HEK293 (cell line): ENCODE data around the gene TMEM218.

ENCODE experiments used
- CTCF ChIA-PET: fragments of 350-600 bp; formaldehyde crosslinking; extraction: SDS; loops from one replicate; lab custom pipeline; 2021; ENCODE audit warnings: antibody characterized with exemption; lab: Yijun Ruan, JAX
- POLR2A ChIA-PET: fragments of 300-600 bp; formaldehyde crosslinking; extraction: SDS; loops from one replicate; lab custom pipeline; 2020; ENCODE audit warnings: antibody characterized with exemption, inconsistent platforms; lab: Yijun Ruan, JAX
- H3K27ac ChIP-seq: fragments of 200-500 bp; sonication (Bioruptor generic); 2 replicates; pipeline ENCODE4 v1.5.1; 2014; ENCODE audit warnings: low read depth, low read length, control low read depth, inconsistent platforms; ENCODE audit errors: extremely low read depth
- H3K36me3 ChIP-seq, 2 experiments: fragments of 200-500 bp in 1 of 2; sonication (Bioruptor generic) in 1 of 2; 1 replicate in 1 of 2; 2 replicates in 1 of 2; pipeline ENCODE4 v1.5.1; 2014 to 2017; ENCODE audit warnings: inconsistent platforms in 2 of 2, low read length in 2 of 2; ENCODE audit not compliant: control insufficient read depth in 2 of 2, insufficient read depth in 1 of 2
- H3K4me1 ChIP-seq: fragments of 200-500 bp; sonication (Bioruptor generic); 2 replicates; pipeline ENCODE4 v1.5.1; 2014; ENCODE audit warnings: mild to moderate bottlenecking, low read length, inconsistent platforms; ENCODE audit not compliant: control insufficient read depth, insufficient read depth
- H3K4me3 ChIP-seq: 2 replicates; pipeline ENCODE4 v1.5.1; 2011; ENCODE audit warnings: low read depth, mild to moderate bottlenecking, control low read depth, low read length, moderate library complexity
- H3K9me3 ChIP-seq: fragments of 200-500 bp; sonication (Bioruptor generic); 2 replicates; pipeline ENCODE4 v1.5.1; 2014; ENCODE audit warnings: low read depth, low read length, inconsistent platforms; ENCODE audit not compliant: control insufficient read depth, insufficient read depth
- GLI4 ChIP-seq: fragments of 450-650 bp; formaldehyde crosslinking; IDR thresholded peaks from 2 replicates; pipeline ENCODE4 v1.5.1; 2016; ENCODE audit warnings: missing biosample characterization, missing genetic modification characterization
- KLF1 ChIP-seq: fragments of 450-650 bp; formaldehyde crosslinking; IDR thresholded peaks from 2 replicates; pipeline ENCODE4 v1.5.1; 2016; ENCODE audit warnings: missing biosample characterization, missing genetic modification characterization
- MYNN ChIP-seq: fragments of 450-650 bp; formaldehyde crosslinking; IDR thresholded peaks from 2 replicates; pipeline ENCODE4 v1.5.1; 2016; ENCODE audit warnings: missing biosample characterization, missing genetic modification characterization, borderline replicate concordance
- TCF7L2 ChIP-seq: IDR thresholded peaks from 2 replicates; pipeline ENCODE4 v1.6.1; 2011; ENCODE audit warnings: low read depth, mild to moderate bottlenecking, inconsistent platforms, low read length, moderate library complexity, borderline replicate concordance
- ZBTB10 ChIP-seq: fragments of 450-650 bp; formaldehyde crosslinking; IDR thresholded peaks from 2 replicates; pipeline ENCODE4 v1.5.1; 2016; ENCODE audit warnings: missing biosample characterization, missing genetic modification characterization
- ZNF112 ChIP-seq: fragments of 450-650 bp; formaldehyde crosslinking; IDR thresholded peaks from 2 replicates; pipeline ENCODE4 v1.5.0; 2017; ENCODE audit warnings: missing biosample characterization, missing genetic modification characterization
- ZNF114 ChIP-seq: fragments of 450-650 bp; formaldehyde crosslinking; IDR thresholded peaks from 2 replicates; pipeline ENCODE4 v1.5.0; 2017; ENCODE audit warnings: missing biosample characterization, missing genetic modification characterization
- ZNF121 ChIP-seq: fragments of 450-650 bp; formaldehyde crosslinking; IDR thresholded peaks from 2 replicates; pipeline ENCODE4 v1.5.1; 2016; ENCODE audit warnings: missing biosample characterization, missing genetic modification characterization
- ZNF155 ChIP-seq: fragments of 450-650 bp; formaldehyde crosslinking; IDR thresholded peaks from 2 replicates; pipeline ENCODE4 v1.5.1; 2016; ENCODE audit warnings: missing biosample characterization, missing genetic modification characterization
- ZNF239 ChIP-seq: fragments of 450-650 bp; formaldehyde crosslinking; IDR thresholded peaks from 2 replicates; pipeline ENCODE4 v1.5.1; 2016; ENCODE audit warnings: missing biosample characterization, missing genetic modification characterization
- ZNF350 ChIP-seq: fragments of 450-650 bp; formaldehyde crosslinking; IDR thresholded peaks from 2 replicates; pipeline ENCODE4 v1.5.0; 2017; ENCODE audit warnings: missing biosample characterization, mild to moderate bottlenecking, missing genetic modification characterization
- ZNF555 ChIP-seq: fragments of 450-650 bp; formaldehyde crosslinking; conservative IDR thresholded peaks from 2 replicates; pipeline ENCODE4 v1.5.1; 2017; ENCODE audit warnings: missing biosample characterization, mild to moderate bottlenecking, missing genetic modification characterization, inconsistent platforms
- ZNF561 ChIP-seq: fragments of 450-650 bp; IDR thresholded peaks from 2 replicates; pipeline ENCODE4 v1.5.1; 2018; ENCODE audit warnings: missing biosample characterization, missing genetic modification characterization, borderline replicate concordance
- ZNF629 ChIP-seq: fragments of 450-650 bp; formaldehyde crosslinking; IDR thresholded peaks from 2 replicates; pipeline ENCODE4 v1.5.1; 2017; ENCODE audit warnings: missing biosample characterization, missing genetic modification characterization
- ZNF707 ChIP-seq: fragments of 450-650 bp; formaldehyde crosslinking; IDR thresholded peaks from 2 replicates; pipeline ENCODE4 v1.5.1; 2016; ENCODE audit warnings: missing biosample characterization, missing genetic modification characterization
- TF ChIP-seq, protein P1 (sequence below): fragments of 450-650 bp; formaldehyde crosslinking; IDR thresholded peaks from 2 replicates; pipeline ENCODE4; 2016; ENCODE audit warnings: missing biosample characterization, missing genetic modification characterization
- TF ChIP-seq, protein P2 (sequence below): fragments of 450-650 bp; formaldehyde crosslinking; IDR thresholded peaks from 2 replicates; pipeline ENCODE4 v1.5.1; 2016; ENCODE audit warnings: missing biosample characterization, missing genetic modification characterization
- TF ChIP-seq, protein P3 (sequence below): fragments of 450-650 bp; formaldehyde crosslinking; IDR thresholded peaks from 2 replicates; pipeline ENCODE4 v1.5.1; 2016; ENCODE audit warnings: missing biosample characterization, missing genetic modification characterization

TMEM218 gene

GRCh38 chr11:125085301-125086081 is 25.9 kb downstream of the TMEM218 start:
- ChIA-PET CTCF (no interaction called here), POLR2A (no interaction called here)
- TF ChIP-seq ZNF350 (tag by site-specific recombination) (no peak), ZNF112 (tag by site-specific recombination) (no peak), ZNF707 (tag by site-specific recombination) (no peak), GLI4 (tag by site-specific recombination) (no peak), ZNF555 (tag by site-specific recombination) (no peak), ZNF561 (tag by site-specific recombination) (no peak), ZNF155 (tag by site-specific recombination) (no peak)
- TF ChIP-seq, protein P1, sequence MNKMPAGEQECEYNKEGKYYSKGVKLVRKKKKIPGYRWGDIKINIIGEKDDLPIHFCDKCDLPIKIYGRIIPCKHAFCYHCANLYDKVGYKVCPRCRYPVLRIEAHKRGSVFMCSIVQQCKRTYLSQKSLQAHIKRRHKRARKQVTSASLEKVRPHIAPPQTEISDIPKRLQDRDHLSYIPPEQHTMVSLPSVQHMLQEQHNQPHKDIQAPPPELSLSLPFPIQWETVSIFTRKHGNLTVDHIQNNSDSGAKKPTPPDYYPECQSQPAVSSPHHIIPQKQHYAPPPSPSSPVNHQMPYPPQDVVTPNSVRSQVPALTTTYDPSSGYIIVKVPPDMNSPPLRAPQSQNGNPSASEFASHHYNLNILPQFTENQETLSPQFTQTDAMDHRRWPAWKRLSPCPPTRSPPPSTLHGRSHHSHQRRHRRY = no peak
- Histone ChIP-seq H3K4me3 (no peak overlapping the region), H3K27ac (no peak overlapping the region), H3K36me3 (peaks cover 0 to 13% of the 10 kb centered on the region in 2 experiments; a peak in 1 of 3 replicates), H3K4me1 (no peaks in the 10 kb centered on the region), H3K9me3 (no peaks in the 10 kb centered on the region)

DNA sequence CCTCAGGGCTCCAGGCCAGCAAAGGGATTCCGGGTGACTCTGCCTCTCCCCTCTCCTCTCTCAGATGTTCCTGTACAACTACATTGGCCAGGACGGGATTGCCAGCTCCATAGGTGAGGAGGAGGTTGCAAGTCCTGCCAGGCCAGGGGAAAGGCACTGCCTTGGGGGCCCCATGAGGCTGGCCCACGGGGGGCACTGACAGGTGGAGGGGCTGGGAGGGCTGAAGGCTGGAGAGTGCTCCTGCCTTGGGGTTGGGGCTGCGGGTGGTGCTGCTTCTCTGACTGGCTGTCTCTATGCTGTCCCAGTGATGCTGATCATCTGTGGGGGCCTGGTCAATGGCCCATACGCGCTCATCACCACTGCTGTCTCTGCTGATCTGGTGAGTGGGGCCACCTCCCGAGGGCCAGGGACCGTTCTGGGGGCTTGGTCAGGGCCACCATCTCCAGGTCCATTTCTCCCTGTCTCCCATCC is 26.6 kb downstream of the TMEM218 start:
- no peaks in the 10 kb centered on the region for H3K9me3 ChIP-seq
- H3K27ac ChIP-seq = no peak overlapping the region
- no peak for TF ChIP-seq TCF7L2
- TF ChIP-seq ZNF114 (tag by site-specific recombination) = no peak
- TF ChIP-seq ZBTB10 (tag by site-specific recombination) = no peak
- TF ChIP-seq ZNF239 = no peak
- TF ChIP-seq, protein P2, sequence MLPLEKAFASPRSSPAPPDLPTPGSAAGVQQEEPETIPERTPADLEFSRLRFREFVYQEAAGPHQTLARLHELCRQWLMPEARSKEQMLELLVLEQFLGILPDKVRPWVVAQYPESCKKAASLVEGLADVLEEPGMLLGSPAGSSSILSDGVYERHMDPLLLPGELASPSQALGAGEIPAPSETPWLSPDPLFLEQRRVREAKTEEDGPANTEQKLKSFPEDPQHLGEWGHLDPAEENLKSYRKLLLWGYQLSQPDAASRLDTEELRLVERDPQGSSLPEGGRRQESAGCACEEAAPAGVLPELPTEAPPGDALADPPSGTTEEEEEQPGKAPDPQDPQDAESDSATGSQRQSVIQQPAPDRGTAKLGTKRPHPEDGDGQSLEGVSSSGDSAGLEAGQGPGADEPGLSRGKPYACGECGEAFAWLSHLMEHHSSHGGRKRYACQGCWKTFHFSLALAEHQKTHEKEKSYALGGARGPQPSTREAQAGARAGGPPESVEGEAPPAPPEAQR (tag by site-specific recombination) = no peak
- TF ChIP-seq ZNF121 (tag by site-specific recombination) = no peak
- TF ChIP-seq, protein P3, sequence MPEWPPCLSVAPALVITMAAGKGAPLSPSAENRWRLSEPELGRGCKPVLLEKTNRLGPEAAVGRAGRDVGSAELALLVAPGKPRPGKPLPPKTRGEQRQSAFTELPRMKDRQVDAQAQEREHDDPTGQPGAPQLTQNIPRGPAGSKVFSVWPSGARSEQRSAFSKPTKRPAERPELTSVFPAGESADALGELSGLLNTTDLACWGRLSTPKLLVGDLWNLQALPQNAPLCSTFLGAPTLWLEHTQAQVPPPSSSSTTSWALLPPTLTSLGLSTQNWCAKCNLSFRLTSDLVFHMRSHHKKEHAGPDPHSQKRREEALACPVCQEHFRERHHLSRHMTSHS (tag by site-specific recombination) = no peak
- TF ChIP-seq KLF1 (tag by site-specific recombination) = no peak
- no peak for TF ChIP-seq MYNN (tag by site-specific recombination)
- no peak for TF ChIP-seq ZNF629 (tag by site-specific recombination)
- TF ChIP-seq, all 188 proteins: peak for 0
- Histone ChIP-seq H3K4me1 (no peaks in the 10 kb centered on the region), H3K4me3 (no peak overlapping the region), H3K36me3 (peaks cover 0 to 13% of the 10 kb centered on the region in 2 experiments; a peak in 1 of 3 replicates)
- CTCF ChIA-PET = interaction anchor here (1.0 kb wide), 1 partner anchor 344 kb away, joined by 3 read pairs; no protein-coding TSS in a partner anchor
- POLR2A ChIA-PET = no interaction called here
